IPS-NIHi7 (cell line): ENCODE data around the gene SPTB.

Source experiments
- DNase-seq: peaks from one replicate; pipeline ENCODE4 v3.0.0; 2012; ENCODE audit warnings: mixed read lengths; ENCODE audit errors: extremely low spot score

Gene SPTB

DNA sequence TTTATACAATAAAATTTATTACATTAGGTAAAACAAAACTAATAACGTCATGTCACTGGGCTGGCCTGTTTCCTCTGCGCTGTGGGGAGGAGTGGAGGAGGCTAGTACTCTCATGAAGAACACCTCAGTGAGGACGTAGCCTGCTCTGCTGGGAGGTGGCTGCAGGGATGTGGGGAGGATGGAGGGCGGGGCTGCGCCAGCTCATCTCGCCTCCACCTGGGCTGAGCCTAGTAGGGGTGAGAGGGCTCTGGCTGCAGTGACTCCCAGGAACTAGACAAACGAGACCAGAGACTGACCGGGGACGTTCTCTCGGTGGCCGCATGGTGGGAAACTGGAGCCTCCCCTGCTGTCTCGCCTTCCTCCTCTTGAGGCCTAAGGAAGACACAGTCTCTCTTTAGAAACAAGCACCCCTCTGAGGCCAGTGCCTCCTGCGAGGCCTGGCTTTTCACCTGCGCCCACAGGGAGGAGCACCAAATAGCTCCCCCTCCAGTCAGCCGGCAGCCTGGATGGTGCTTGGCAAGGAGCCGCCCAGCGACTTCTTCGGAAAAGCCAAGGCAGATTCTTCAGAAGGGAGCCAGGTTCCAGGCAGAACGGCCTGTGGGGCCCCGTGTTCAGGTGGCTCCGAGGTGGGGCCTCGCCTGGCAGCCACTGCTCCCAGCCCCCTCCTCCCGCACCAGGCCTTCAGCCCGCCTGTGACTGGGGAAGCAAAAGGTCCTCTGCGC lies 113.1 kb downstream of the SPTB start:
- DNase-seq: peak; percentile 70

DNA sequence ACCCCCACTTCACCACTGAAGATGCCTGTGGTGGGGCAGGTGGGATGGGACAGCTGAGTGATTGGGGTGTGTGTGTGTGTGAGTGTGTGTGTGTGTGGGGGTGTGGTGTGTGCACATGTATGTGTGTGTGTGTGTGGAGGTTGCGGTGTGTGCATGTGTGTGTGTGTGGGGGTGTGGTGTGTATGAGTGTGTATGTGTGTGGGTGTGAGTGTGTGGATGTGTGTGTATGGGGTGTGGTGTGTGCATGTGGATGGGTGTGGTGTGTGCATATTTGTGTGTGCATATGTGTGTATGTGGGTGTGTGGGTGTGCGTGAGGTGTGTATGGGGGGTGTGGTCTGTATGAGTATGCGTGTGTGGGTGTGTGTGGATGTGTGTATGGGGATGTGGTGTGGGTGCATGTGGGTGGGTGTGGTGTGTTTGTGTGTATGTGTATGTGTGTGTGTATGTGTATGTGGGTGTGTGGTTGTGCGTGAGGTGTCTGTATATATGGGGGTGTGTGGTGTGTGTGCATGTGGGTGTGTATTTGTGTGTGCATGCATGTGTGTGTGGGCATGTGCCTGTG lies 113.9 kb downstream of the SPTB start:
- DNase-seq: no peak

DNA sequence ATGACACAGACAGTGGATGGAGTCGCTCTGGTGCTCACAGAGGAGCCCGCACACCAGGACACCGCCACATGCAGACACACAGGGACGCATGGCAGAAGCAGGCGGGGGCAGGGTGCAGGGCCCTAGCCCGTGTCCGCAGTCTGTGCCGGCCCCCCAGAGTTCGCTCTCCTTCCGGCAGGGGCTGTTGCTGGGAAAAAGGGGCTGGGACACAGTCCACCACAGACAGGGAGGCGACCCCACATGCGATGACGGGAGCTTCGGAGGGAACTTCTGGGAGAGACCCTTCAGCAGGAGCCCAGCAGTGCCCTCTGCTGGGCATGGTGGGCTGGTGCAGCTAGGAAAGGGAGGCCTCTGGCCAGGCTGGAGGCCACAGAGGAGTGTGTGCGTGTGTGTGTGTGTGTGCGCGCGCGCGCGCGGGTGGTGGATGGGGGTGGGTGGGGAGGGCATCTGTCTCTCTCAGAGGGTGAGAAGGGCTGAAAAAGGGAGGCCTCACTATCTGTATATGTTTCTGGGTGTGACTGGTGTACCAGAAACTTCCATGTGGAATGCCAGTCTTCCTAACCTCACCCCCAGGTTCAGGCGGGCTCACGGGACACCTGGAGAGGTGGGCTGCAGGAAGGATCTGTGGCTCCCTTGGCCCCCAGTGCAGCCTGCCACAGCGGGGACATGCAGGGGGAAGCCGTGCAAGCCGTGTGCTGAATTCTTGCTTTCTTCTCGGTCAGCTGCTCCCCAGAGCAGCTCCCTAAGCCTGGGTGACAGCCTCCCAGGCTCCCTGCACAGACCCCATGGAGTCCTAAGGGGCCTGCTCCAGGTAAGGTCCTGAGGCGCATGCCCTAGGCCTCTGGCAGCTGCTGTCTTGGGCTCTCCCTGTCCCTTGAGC lies 114.8 kb downstream of the SPTB start:
- DNase-seq: peak; percentile 85

DNA sequence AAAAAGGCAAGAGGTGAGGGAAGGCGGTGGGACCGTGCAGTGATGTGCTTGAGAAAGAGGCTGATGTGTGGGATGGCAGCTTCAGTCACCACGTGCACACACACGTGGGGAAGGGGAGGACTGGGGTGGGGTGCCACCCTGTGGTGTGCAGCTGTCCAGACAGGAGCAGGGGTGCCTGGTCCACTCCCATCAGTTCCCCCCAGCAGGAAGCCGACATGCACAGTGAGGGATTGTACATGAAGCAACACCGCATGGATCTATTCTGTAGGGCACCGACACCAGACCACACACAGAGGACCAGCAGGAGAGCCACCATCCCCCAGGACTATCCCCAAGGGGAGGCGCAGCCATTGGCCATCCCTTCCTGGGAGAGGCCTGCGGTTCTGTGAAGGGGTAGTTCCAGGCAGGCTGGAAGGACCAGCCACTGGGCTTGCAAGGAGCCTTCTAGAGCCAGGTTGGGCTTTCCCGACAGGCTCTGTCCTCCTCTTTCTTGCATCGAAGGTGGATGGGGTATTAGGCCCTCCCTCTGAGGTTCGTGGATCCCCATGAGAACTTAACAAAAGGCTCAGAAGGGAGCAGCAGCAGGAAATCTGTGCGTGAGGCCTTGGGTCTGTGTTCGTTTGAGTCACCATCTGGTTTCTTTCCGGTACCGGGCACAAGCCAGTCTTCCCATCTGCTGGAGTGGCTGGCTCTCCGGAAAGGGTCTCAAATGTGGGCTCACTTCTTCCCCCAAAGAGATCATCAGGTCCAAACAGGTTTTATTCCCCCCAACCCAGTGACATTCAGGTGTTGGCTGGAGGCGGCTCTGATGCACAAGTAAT lies 115.7 kb downstream of the SPTB start:
- DNase-seq: no peak

DNA sequence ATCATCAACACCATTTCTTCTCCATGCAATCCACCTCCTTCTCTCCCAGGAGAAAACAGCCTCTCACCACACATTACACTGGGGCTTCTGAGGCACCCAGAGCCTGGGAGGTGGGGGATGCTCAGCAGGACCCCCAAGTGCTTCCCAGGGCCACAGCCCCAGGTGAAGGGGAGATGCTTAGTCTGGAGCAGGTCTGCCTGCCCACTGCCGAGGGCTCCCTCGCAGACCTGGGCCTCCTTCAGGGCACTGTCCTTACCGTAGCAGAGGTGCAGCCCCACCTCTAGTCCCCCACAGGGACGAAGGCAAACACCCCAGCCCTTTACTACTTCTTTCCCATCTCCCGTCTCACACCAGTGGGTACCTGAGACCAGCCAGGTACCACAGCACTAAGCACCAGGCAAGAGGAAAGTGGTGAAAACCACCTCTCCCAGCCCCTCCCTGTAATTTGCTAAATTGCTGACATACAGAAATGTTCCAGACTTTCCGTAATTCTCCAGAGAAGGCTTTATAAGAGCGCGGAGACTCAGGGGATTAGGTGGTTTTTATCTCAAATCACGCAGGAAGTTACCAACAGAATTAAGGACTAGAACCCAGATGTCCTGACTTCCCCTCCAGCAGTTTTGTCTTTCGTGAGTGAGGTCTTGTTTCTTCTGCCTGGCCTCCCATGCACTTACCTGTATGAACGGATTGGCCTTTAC lies 116.5 kb downstream of the SPTB start:
- DNase-seq: no peak

DNA sequence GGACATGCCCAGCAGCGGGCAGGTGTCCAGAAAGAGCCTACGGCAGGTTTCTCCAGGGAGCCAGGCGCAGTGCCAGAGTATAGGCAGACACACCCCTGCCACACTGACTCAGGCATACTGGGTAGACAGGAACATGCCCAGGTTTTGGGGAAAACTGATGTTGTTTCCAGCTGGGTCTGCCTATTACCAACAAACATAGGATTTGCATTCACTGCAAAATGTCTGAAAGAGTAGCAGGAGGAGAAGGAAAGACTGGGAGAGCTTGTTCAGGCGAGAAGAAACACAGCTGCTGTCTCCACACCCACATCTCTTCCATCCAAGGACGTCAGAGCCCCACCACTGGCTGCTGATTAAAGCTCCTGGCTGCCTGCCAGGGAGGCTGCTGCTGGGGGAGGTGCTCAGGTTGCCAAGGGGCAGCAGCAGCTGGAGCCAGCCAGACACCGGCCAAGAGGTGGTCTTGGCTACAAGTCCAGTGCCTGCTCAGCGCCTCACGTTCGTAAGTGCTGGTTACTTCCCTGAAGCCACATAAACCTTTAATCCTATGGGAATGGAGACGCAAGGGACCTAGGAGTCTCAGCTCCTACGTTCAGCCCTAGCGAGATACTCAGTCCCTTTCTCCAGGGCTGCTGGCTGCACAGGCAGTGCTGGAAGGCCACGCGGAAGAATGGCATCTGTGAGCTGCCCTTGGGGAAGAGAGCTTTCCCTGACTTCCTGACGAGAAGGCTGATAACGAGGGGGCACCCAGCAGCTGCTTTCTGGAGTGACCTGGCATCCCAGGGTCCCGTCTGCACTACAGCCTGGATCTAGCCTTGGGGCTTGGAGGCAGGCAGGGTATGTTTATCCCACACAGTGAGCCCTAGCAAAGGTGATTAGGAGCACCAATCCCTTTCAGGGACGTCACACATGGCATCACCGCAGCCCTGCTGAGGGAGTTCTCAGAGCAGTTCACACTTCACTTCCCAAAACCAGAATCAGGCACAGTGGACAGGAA lies 117.4 kb downstream of the SPTB start:
- DNase-seq: no peak

DNA sequence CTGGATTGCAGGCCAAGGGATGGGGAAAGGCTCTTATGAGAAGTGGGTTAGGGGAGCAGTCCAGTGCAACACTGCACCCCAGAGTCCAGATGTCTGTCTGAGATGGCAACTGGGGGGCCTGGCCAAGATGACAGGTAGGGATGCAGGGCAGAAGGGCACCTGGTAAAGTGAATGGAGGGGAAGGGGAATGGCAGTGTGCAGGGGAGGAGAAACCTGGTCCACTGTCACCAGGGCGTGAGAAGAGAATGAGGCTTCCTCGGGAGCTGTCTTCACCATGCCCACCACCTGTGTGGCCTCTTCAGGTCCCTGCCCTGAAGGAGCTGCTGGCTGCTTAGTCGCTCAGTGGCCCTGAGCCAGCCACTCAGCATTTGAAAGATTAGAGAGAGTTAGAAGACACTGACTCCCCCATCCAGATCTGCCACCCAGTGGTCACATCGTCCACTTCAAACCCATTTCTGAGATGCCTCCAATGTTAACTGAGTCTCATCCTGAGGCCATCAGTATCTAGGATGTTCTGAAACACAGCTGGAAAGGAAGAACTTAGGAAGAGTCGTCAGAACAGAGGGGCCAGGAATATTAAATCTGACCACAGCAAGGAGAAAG lies 118.2 kb downstream of the SPTB start:
- DNase-seq: no peak

DNA sequence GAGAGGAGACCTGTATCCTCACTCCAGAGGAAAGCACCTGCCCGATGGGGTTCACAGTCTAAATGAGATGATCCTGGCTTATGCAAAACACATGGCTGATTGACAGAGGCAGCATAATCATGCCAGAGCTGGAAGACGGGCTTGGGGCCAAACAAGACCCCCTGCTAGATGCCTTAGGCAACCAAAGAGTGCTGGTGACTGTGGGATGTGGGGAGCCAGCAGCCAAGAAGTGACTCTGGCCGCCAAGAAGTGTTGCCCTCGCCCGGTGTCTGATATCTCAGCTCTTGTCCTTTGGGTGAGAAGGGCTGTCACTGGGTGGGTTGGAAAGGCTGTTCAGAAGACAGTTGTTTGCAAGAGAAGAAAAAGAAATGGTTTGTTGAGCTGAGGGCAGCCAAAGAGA lies 118.8 kb downstream of the SPTB start:
- DNase-seq: no peak

DNA sequence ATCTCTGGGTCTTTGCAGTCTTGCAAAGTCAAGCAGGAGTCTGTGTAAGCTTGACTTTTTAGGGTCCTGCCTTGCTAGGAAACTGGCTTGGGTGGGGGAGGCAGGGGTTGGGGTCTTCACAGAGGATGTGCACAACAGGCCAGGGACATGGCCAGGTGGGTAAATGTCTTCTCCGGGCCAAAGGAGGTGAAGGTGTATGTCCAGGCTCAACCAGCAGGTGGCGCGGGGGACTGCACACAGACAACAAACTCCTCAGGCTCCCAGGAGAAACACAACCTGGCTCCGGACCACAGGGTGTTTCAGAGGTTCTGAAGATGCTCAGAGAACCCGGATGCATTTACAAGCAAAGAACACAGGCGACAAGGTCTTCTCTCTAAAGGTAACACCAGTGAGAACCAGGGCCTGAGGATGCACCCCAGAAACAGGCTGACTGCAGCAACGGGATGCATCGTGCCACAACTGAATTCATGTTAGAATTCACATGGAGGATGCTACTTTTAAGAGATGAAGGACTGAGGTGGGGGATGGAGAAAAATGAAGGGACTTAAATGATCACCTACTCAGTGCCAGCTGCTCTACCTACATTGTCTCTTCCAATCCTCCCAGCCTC lies 119.5 kb downstream of the SPTB start:
- peak; percentile 87 for DNase-seq

DNA sequence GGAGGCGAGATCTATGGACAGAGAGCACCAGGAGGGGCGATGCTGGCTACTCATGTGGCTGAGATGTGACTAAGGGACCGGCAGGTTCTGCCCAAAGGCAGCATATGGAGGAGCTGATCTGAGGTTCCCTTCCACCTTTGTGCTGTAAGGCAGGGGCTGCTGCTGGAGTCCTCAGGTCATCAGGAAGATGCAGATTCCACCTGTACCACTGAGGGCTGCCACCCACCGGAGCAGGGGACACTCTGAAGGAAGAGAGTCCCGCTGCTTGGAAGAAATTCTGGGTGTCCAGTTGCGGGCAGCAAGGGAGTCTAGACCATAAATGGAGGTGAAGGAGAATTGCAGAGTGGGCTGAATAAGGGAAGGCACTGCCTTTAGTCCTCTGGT lies 120.2 kb downstream of the SPTB start:
- no peak for DNase-seq

DNA sequence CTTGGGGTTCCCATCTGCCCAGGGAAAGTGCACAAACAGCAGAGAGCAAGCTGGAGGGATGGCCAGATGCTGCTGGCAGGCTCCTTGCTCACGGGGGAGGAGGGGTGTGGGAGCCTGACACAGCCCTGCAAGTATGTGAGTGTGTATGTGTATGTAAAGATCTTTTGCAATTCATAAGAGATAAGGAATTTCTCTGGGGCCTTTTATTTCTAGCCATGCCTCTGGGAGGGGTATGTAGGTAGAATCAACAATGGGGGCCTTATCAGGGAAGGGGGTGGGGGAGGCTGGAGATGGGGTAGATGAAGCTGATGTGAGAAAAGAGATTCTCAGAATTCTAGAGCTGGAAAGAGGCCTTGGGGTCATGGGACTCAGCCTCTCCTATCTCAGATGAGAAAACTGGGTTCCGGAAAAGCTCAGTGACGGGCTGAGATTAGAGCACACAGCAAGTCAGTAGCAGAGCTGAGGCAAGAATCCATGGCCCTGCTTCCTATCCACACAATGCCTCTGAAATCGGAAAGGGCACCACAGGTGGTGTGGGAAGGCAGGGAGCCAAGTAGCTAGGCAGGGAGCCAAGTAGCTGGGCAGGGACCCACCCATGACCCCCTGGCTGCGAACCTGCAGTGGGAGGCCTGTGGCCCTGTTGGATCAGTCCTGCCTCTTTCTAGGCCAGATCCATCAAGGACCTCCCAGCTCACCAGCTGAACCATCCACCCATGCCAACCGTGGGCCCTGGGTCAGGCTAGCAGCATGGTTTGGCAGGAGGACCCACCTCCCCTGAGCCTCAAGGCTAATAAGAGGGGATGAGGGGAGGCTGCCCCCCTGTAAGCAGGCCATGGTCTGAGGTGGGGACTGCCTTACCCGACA lies 120.8 kb downstream of the SPTB start:
- no peak for DNase-seq

DNA sequence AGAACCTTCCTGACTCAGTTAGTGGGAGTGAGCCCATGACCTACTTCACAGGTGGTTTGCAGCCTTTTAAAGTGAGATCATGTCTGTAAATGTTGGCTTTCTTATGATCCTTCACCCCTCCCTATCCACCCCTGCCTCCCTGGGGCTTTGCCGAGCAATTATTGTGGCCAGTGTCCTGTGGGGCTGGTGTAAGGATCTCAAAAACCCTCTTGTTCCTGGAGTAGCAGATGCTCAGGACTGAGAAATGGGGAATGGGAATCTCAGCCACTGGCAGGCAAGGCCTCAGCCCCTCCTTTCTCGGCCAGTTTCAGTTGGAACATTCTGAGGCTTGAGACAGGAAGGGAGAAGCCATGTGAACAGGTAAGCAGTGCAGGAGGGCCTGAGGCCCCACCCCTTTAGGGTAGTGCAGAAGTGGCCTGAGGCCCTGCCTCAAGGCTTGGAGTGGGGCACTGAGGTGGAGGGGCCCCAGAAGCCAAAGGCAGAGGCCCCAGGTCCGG lies 121.6 kb downstream of the SPTB start:
- no peak for DNase-seq

DNA sequence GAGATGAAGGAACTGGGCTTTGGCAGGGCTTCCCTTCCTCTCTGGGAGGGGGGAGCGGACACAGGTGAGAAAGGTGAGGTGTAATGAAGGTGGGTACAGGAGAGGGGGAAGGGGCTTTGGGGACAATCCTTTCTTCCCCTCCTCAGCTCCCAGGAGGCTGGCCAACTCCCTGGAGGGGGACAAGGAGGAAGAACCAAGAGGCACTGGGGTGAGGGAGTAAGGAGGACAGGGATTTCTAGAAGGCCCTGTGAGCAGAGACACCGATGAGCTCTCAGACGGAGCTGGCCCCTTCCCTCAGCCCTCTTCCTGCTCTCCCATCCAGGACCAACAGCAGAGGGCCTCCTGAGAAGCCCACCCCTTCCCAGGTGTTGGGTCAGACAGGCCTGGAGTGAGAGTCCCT lies 122.1 kb downstream of the SPTB start:
- no peak for DNase-seq

DNA sequence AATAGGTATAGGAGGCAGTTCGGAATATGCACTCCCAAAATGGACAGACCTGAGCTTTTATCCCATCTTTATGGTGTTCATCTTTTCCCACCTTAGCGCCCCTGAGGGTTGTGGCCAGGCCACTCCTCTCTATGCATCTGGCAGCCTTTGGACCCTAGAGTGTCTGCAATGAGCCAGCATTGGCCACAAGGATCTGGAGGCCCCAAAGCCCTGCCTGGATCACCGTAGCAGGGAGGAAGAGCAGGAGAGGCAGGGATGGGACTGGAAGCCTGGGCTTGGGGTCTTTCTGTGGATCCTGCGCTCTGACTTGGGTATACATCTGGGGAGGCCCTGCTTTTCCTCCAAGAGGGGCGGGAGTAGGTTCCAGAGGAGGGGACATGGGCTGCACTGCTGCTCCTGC lies 123.0 kb downstream of the SPTB start:
- DNase-seq: no peak

DNA sequence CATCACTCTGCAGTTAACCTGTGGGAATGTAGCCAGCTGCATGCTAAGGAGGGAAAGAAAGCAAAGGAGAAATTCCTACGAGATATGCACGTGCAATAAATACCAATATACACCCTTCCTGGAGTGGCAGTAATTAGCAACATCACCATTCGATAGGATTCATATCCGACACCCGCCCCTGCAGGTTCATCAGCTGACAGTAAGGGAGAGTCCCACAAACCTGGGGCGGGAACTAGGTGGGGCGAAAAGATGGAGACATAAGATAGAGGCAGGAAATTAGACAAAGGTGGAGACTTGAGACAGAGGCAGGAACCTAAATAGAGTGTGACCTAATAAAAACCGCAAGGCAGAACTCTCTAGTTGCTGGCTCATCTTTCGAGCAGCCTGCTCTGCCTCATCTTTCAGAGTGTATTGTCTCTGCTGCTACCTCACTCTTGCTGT lies 123.9 kb downstream of the SPTB start:
- DNase-seq: no peak

DNA sequence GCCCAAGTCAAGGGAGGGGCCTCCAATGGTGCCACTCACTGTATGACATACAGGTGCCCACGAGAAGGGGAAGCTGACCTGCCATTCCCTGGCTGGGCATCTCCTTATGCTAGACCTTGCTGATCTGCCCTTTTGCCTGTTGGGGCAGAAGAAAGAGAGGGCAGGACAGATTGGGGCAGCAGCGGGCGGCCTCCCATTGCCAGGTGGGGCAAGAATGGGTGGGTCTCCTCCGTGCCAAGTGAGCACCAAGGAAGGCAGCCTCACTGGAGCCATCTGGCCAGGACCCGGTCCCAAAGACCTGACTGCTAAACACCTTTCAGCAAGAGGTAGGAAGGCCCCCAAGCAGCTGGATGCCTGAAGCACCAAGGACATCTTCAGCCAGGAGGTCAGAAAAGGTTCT lies 125.0 kb downstream of the SPTB start:
- DNase-seq: no peak

DNA sequence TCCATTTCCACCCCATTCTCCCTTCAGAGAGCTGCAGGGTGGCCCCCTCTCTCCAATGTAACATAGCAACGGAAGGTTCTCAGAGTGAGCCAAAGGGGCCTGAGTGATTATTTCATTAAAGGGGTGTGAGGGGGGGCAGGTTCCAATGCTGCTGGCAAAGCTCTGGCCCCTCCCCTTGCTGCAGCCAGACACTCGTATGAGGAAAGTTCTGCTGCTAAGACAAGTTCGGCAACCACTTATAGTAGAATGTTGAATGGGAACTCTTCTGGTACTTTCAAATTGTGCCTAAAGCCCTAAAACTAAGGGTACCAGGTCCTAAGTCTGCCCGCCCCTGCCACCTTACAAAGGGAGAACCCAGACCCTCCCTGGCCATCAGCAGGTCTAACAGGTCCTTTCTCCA lies 125.7 kb downstream of the SPTB start:
- DNase-seq: no peak

DNA sequence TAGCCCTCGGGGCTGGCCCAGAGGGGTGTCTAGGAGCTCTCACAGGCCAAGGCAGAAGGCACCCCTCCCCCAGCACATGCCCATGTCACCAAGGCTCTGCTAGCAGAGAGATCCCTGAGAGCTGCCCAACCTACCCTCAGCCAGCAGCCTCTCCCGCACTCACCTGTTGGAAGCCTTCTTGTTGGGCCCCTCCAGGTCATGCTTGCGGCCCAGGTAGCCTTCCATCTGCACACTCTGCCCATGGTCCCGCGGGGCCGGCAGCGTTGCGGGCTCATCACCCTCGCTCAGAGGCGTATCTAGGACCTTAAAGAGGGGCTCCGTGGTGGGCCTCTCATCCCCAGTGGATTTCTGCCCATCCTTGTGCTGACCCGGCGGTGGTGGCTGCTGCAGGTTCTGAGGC lies 126.3 kb downstream of the SPTB start:
- DNase-seq: no peak
